Measurements from ENCODE around the gene TNFRSF1B.

- TF ChIP-seq POLR2A (IDR thresholded peaks at IDR 0.05) (no peak), CTCF (IDR thresholded peaks at IDR 0.05) (no peak)
Measured at GRCh38 chr1:12134716-12135115, 32.1 kb upstream of the TNFRSF1B start.
